ENCODE results near the gene KCNH1.

Gene KCNH1

DNA sequence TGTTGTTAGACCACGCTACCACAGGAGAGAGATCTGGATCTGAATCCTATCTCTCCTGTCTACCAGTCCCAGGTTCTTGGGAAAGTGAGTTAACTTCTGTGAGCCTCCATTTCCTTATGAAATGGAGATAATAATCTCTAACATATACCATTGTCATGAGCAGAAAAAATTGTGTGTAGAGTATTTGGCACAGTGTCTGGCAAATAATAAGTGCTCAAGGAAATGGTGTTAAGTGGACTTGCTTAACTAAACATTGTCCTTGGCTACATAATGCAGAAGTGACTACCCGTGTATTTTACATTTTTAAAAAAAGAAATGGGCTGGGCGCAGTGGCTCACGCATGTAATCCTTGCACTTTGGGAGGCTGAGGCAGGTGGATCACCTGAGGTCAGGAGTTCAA, 217.4 kb downstream of the KCNH1 start:
- no peak for DNase-seq

DNA sequence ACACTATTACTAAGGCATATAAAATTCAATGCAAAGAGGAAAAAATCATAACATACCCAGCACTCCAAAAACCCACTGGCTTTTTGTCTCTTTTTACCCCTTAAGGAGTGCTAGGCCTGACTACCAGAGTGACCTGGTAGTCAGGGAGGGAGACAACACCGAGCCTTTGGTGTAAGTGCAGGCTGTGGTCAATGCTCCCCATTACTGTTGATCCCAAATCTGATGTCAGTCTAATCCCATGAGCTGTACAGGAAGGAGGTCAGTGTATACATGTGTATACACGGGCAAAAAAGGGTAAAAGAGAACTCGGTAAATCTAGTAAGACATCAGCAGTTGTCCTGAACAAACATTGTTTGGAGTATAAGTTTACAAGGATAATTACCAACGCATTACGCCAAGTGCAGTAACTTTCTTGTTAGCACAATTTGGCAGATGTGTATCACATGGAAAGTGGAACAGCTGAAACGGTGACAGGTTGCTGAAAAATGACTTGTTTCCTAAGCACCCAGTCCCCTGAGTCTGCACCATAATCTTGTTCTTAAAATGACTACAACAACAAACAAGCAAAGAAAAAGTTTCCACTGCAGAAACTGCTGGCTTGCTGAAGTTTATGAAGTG, 217.9 kb downstream of the KCNH1 start:
- DNase-seq = peak; percentile 31

DNA sequence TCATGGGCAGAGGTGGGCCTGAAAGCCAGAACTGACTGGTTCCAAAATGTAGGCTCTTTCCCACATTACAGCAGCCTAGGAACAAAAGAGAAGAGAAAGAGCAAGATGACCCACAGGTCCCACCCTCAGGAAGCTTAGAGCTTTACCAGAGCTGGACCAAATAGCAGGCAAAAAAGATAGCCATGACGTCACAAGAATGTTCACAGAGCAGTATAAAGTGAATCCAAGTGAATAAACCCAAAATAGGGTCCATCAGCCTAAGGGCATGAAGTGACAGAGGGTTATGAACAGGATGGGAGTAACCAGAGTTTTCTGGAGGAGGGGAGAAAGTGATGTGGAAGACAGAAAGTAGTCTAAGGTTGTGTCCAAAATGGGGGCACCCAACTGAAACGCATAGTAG, 221.2 kb downstream of the KCNH1 start:
- DNase-seq = no peak

DNA sequence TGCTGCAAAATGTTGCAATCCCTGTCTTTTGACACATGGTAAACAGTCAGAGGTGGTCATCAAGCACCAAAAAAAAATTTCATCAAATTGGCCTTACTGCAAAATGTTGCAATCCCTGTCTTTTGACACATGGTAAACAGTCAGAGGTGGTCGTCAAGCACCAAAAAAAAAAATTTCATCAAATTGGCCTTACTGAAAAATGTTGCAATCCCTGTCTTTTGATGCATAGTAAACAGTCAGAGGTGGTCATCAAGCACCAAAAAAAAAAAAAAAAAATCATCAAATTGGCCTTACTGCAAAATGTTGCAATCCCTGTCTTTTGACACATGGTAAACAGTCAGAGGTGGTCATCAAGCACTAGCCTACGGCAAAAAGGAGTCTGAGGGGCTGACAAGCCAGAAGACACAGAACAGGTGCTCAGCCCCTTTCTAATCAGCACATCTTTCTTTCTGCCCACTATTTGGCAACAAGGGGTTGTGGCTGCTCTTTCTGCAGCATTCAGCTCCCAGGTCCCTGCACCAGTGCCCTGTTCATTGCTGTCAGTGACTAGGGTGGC, 223.8 kb downstream of the KCNH1 start:
- no peak for DNase-seq

DNA sequence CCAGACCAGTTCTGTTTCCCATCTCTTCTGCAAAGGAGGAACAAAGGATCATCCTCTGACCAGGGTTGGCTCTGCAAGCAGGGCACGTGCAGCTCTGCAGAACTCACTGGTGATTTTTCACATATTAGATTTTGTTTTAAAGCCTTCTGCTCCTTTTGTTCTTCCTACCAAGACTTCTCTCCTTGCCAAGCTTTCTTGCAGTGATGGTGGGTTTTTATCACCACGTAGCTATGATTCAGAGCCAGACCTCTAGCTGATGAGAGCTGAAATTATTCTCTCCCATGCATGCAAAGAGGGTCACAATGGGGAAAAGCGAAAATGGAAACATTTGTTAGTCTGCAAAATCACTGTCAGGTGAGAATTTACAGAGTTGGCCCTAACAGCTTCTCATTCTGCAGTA, 225.2 kb downstream of the KCNH1 start:
- no peak for DNase-seq

DNA sequence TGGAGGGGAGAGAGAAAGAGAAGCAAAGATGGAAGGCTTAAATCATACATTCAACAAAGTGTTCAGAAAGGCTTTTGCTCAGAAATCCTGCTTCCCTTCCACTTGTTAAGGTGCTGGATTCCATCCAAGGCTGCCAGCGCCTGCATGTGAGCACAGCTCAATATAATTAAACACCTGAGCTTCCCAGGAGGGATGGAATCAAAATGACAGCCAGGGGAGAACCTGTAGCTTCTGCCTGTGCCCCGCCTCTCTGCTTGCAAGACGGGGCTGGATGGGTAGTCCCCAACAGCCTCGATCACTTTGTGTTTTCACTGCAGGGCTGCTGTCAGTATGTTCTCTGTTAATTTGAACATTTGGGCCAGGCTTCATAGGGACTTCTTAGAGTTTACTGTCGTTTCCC, 225.7 kb downstream of the KCNH1 start:
- DNase-seq = peak; percentile 32

DNA sequence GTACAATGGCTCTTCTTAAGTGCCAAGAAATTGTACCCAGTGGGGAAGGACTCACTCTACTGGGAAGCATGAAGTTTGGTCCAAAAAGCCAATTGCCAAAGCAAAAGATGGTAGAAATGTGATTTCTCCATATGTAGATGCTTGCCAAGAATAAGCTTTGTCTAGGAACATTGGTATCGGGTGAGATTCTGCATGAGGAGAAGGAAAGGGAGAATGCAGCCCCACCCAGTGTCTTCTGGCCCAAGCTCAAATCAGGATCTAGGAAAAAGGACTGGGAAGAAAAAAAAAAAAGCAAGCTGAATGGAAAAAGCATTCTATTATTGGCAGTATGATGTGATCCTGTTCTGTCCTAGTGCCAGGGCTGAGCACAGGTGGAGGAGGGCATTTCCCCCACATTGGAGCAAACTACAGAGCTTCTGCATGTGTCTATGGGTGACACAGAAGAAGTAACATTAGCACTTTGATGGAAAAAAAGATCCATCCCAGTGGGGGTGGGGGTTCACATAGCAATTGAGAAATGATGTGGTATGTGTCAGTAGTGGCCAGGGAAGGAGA, 226.6 kb downstream of the KCNH1 start:
- no peak for DNase-seq

DNA sequence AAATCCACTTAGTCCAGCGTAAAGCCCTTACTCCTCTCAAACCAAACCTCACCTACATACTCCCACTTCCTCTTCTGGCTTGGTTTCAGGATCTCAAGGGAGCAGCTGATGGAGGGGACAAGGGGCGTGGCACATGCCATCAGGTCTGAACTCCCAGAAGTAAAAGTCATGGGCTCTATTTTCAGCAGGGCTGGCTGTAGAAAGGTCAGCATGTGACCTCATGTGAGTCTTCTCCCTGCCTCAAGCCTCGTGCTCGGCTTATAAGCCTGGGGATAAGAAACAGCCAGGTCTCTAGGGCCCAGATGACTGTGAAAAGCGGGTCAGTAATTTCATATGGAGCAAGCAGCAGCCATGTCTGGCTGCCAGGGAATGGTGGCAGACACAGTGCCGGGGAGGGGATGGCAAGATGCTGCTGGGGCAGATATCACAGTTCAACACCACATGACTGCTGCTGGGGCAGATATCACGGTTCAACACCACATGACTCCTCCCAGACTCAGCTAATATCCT, 227.9 kb downstream of the KCNH1 start:
- DNase-seq = no peak

DNA sequence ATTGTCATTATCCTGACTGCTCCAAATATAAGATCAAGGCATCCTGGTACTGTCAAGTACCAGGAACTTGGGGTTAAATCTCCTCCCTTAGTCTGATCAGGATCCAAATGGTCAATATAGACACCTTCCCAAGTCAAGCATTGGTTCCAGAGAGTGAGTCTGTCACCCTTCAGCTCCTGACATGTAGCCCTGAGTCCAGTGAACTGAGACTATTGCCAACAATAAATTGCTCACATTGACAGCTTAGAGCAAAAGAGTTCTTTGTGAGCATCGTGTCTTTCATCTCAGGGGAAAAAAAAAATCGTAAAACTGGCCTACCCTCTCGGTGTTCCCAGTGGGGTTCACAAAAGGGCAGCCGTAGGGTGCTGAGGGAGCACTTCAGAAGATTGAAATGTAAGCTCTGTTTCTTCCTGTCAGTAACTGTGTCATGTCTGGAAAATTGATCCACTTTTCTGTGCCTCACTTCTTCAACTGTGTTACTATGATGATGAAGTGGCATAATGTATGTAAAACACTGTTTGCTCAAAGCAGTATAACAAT, 228.5 kb downstream of the KCNH1 start:
- no peak for DNase-seq

DNA sequence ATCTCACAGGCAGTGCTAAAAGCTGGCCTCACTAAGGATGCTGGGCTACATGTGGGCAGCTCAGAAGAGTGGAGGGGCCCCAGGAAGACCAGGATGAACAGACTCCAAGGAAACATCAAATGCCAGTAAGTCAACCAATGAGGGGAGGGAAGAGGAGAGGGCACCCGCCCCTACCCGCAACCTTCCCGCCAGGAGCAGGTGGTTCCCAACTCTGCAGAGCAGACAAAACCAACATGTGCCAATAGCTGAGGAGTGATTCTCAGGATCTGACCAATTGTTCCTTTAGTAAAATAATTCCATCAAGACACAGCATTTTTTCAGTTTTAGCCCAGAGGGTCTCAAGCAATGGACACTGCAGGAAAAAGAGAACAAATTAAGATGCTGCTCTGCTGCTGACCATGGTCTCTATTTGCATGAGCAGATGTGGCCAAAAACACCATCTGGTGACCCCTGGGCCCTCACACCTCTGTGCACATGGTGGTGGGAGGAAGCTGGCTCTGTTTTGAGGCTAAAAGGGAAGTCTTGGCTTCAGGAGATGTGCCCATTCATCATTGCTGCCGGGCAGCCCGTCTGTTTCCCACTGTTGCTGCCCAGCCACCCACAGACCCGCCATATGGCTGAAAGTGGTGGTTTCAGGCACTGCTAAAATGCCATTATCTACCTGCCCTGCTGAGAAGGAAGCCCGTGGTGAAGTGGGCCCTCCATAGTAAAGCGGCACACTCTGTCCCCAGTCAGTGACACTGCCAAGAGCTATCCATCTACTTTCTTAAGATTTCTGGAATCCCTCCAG, 231.8 kb downstream of the KCNH1 start:
- DNase-seq = no peak

DNA sequence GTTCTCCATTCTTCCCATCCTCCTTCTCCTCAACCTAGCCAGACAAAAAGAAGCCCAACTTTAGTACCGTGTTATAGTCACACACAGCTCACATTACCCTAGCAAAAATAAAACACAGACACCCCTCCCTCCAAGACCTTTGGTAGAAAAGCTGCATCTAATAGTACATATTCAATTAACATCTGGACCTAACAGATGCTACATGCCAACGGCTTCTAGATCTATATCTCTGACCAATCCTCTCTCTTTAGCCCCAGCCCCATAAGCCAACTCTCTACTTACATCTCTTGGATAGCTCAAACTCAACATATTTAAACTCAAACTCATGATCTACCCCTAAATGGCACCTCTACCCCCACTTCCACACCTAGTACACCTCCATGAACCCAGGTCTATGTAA, 233.1 kb downstream of the KCNH1 start:
- DNase-seq = no peak

DNA sequence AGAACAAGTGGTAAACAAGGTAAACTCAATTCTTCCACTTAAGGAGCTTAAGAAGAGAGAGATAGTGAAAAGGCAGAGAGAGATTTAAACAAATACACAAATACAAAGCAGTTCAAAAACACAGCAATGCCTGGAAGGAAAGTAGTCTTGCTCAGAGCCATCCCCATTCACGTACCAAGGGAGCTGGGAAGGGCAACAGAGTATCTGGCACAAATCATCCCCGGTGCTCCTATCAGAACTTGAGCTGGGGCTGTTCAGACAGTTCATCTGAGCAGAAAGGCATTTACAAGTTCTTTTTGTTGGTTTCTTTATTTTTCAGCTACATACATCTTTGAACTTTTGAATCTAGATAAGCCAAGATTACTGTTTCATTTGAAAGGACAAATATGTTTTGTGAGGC, 233.9 kb downstream of the KCNH1 start:
- DNase-seq = no peak

DNA sequence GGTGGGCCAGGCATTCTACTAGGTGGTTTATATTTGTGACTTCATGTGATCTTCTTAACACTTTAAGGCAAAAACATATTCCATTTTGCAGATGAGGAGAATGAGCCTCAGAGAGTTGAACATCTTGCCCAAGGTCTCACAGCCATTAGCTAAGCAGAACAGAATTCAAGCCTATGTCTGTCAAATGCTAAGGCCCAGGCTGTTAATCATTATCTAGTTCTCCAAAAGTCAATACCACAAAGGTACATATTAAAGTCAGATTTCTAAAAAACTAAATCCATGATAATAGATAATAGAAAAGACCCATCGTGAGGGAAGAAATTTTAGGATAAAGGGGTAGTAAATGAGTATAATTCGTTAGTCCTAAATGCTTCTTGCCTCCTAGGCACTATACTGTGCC, 234.3 kb downstream of the KCNH1 start:
- no peak for DNase-seq

DNA sequence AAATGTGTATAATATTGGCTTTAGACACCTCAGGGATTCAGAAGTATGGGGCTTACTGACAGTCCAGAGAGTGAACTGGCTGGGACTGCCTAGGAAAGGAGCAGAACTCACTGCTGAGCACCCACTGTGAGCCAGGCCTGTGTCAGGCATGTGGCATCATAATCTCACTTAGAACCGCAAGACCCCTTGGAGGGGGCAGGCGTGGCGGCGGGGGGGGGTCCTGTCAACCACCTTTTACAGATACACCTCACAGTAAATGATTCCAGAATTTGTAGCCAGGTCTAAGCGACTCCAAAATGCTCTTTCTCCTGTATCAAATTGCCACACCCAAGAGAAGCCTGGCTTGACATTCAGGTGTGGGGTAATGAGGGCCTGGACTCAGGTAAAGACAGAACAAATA, 235.5 kb downstream of the KCNH1 start:
- DNase-seq = no peak

DNA sequence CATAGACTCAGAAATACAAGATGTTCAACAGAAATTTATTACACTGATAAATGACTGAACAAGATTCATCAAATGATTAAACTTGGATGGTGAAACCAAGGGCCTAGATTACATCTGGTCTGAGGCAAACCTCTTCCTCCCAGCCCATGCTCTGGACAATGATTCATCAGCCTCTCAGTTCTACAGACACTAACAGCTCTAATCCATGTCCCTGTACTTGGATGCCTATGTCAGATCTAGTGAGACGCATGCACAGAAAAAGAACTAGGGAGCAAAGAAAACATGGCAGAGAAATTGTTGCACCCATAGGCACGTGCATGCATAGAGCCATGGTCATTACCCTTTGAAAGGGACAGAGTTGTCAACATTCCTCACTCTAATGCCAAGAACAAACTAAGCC, 250.1 kb downstream of the KCNH1 start:
- no peak for DNase-seq

DNA sequence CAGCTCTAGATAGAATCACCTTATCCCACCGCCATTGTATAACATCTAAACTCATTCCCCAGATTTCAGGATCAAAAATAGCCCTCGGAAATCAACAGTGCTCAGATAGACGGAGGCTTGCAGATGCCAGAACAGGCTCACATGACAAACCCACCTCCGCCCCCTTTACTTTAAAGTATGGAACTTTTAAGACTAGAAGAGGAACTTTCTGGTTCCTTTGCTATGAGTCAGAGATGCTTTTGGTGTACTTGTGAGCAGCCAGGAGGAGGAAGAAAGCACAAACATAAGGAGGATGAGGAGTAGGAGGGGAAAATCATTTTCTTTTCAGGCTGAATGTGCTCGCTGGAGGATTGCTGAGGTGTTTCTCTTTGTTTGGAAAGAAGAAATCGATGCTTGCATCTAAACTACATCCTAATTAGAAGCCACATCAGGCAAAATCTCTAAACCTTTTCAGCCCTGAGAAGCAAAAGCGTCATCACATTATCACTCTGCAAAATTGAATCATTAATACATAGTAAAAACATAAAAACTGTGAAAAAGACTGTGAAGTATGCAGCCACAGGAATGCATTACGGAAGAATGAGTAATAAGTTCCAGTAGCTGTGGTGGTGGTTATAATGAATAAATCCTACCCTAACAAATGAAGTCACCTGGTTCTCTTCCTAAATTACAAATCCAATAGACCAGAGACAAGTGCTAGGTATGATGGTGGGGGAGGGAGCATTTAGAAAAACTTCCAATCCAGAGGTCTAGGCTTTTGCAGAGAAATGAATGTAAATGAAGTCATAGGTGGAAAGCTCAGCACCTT, 251.3 kb downstream of the KCNH1 start:
- DNase-seq = no peak

DNA sequence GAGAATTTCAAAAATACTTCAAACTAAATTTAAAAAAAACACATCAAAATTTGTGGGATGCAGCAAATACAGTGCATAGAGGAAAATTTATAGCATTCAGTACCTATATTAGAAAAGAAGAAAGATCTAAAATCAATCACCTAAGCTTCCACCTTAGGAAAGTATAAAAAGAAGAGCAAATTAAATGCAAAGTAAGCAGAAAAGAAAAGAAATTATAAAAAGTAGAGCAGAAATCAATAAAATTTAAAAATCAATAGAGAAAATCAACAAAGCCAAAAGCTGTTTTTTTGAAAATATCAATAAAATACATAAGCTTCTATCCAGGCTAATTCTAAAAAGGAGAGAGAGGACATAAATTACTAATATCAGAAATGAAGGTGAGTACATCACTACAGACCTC, 255.4 kb downstream of the KCNH1 start:
- DNase-seq = no peak

DNA sequence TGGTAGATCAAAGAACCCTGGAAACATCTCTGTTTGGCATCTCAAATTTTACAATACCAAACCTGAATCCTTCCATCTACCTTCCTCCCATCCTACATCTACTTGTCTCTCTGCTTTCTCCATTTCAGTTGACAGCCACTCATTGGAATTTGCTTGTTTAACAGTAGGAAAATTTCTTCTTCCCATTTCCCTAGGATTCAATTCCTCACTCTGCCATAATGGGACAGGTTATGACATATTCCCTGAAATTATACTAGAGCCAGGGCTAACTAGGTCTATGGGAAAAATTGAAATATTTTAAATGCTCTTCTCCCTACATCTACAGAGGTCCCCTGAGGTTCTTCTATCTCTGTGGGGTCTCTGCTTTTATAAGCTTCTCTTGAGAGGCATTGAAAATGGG, 257.7 kb downstream of the KCNH1 start:
- no peak for DNase-seq

DNA sequence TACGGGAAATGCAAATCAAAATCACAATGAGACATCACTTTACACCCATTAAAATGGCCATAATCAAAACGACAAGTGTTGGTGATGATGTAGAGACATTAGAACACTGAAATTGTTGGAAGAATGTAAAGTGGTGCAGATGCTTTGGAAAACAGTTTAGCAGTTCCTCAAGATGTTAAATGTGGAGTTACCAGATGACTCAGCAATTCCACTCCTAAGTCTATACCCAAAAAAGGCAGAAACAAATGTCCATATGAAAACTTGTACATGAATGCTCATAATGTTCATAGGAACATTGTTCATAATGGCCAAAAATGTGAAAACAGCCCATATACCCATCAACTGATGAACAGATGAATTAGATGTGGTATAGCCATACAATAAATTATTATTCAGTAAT, 267.4 kb downstream of the KCNH1 start:
- DNase-seq = no peak

DNA sequence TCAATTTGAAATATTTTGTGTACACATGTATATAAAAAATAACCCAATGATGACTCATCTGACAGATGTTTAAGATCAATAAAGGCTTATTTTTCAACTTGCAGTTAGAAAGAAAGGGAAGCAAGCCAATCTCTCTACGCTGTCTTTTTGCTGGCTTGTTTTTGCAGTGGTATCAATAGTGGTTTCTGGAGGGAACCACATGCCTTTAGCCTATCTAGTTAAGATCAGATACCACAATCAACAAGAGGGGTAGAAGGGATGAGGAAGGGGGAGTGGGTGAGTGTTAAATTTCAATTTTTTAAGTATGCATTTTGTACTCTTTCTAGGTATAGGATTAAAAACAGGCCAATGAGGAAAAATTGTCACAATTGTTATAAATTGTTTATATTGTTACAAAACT, 276.2 kb downstream of the KCNH1 start:
- no peak for DNase-seq

DNA sequence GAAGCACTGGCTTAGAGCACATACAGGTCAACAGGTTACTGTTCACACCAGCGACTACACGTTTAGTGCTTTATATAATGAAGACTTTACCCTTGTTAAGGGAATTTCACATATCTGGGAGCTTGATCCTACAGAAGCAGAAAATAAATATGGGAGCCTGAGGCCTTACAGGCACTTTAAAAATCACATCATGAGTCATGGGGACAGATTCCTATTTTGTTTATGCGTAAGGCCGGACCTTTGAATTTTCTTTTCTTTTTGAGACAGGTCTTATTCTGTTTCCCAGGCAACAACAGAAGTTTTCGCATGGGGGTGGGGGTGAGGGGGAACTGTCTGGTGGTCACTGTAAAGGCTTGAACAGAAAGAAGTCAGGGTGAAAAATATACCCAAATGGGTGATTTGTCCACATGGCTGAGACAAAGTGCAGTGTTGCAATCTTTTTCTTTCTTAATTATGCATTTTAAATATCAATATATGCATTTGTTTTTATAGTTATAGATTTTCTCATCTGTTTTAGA, 276.7 kb downstream of the KCNH1 start:
- no peak for DNase-seq

DNA sequence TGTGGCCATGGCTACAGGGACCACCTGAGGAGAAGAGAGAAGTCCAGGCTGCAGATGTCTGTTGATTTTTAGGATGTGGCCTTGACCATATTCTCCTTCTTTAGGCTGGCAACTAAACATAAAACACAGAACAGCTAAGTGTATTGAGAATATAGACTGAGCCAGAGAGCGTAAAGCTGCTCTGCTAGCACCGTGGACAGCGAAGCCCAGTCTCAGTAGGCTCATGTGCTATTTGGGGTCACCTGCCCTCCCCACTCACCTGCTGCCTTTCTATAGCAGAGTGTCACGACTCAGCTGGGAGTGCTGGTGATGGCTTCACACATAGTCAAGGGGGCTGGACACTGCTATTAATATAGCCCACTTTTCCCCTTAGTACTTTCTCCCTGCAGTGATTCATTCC, 278.5 kb downstream of the KCNH1 start:
- no peak for DNase-seq

DNA sequence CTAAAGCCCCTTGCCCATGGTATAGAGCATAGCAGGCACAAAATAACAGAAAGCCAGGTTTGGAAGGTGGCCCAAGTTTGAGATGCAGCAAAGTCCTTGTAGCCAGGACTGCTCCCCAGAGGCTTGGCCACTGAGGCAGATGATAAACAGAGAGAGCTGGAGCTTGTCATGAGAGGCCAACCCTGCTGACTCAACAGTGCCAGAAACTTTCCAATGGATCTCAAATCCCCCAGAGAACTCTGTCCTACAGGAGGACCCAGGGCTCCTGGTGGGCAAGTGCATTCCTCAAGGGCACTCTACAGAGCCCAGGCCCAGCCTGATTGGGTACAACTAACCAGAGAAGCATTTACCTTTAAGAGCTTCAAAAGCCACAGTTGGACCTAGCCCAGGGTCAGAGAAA, 280.7 kb downstream of the KCNH1 start:
- DNase-seq = no peak

Measured in NCI-H1436 (cell line).